ENCODE data around the gene MBD5.

Gene MBD5

DNA sequence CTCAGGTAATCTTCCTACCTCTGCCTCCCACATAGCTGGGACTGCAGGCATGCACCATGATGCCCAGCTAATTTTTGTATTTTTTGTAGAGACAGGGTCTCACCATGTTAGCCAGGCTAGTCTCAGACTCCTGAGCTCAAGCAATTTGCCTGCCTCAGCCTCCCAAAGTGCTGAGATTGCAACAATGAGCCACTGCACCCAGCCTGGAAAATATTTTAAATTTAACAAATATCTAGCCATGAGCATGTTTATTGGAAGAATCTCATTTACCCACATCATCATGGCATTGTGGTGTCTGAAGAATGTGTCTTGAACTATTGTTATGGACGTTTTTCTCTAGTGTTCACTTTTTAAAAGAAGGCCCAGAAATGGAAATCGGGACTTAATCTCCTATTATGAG, 231.8 kb downstream of the MBD5 start:
- TF ChIP-seq GATA3 (IDR thresholded peaks at IDR 0.05; ENCODE audit: low read depth, low read length), result no peak
- no peak for TF ChIP-seq GATA2 (IDR thresholded peaks at IDR 0.05; ENCODE audit: low read depth, low read length)

DNA sequence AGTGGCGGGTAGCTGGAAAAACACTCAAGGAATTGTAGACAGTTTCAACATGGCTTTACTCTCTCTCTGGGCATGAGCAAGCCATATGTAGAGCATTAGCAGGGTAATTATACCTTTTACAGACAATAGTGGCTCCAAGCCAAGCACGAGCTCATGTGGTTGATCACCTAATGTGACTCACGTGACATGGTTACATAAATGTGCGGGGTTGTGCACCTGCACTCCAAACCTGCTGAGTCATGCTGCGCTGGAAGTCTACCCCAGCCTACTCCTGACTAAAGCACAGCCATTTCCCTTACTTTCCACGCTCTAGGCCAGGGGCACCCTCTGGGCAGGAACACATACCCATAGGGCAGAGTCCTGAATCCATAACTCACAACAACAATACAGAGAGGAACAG, 232.8 kb downstream of the MBD5 start:
- no peak for TF ChIP-seq GATA2 (IDR thresholded peaks at IDR 0.05; ENCODE audit: low read depth, low read length)
- no peak for TF ChIP-seq GATA3 (IDR thresholded peaks at IDR 0.05; ENCODE audit: low read depth, low read length)

DNA sequence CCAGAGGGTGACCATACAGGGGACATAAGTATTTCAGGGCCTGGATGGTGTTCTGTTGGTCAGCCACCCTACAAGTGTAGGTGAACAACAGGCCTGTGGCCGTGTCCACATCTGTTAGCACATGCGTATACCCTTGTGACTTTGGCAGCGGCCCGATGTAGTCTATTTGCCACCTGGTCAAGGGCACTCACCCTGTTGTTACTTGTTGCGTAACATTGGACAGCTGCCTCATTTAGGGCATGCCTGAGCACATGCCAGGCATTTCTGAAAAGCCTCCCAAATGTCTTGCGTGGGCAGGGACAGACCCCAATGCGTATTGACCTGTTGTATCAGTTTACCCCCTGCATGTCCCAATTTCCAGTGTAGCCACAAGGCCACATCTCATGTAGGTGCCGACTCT, 235.0 kb downstream of the MBD5 start:
- TF ChIP-seq GATA2 (IDR thresholded peaks at IDR 0.05; ENCODE audit: low read depth, low read length), result no peak
- TF ChIP-seq GATA3 (IDR thresholded peaks at IDR 0.05; ENCODE audit: low read depth, low read length), result no peak

DNA sequence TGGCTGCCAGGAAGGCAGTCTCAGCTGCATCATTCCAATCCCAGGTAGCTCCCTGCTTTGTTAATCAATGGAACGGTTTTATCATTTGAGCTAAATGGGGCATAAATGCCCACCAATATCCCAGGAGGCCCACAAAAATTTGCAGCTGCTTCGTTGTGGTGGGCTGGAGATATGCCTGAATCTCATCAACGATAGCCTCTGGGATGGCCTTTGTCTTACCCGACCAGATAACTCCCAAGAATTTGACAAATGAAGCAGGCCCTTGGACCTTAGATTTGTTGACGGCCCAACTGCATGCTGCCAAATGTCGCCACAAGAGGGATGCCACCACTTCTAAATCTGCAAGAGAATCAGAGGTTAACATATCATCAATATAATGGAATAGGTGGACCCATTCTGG, 236.4 kb downstream of the MBD5 start:
- TF ChIP-seq GATA2 (IDR thresholded peaks at IDR 0.05; ENCODE audit: low read depth, low read length) (no peak), GATA3 (IDR thresholded peaks at IDR 0.05; ENCODE audit: low read depth, low read length) (no peak)

DNA sequence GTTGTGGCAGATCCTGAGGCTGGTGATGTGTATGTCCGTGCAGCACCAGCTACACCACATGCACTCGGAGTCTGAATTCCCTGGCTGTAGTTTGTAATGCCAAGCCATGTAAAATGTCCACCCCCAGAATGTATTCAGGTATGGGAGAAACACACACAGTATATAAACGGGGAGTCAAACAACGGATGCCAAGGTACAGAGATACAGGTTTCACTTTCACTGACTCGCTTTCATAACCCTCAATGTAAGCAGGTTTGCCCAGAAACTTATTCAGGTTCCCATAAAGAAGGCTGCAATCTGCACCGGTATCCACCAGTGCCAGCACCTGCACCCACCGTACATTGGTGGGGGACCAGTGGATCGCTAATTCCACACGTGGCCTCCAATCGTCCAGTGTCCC, 237.2 kb downstream of the MBD5 start:
- TF ChIP-seq GATA3 (IDR thresholded peaks at IDR 0.05; ENCODE audit: low read depth, low read length) (no peak), GATA2 (IDR thresholded peaks at IDR 0.05; ENCODE audit: low read depth, low read length) (no peak)

DNA sequence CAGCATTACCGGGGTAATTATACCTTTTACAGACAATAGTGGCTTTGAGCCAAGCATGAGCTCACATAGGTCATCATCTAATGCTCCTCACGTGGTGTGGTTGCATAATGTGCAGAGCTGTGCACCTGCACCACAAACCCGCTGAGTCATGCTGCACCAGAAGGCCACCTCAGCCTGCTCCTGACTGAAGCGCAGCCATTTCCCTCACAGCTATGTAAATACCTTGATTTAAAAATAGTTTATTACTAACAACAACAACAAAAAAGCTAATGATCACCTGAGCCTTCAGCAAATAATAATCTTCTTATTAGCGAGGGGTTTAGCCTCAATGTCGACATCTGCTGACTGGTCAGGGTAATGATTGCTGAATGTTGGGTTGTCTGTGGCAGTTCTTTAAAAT, 238.8 kb downstream of the MBD5 start:
- TF ChIP-seq GATA2 (IDR thresholded peaks at IDR 0.05; ENCODE audit: low read depth, low read length), result no peak
- TF ChIP-seq GATA3 (IDR thresholded peaks at IDR 0.05; ENCODE audit: low read depth, low read length), result no peak

DNA sequence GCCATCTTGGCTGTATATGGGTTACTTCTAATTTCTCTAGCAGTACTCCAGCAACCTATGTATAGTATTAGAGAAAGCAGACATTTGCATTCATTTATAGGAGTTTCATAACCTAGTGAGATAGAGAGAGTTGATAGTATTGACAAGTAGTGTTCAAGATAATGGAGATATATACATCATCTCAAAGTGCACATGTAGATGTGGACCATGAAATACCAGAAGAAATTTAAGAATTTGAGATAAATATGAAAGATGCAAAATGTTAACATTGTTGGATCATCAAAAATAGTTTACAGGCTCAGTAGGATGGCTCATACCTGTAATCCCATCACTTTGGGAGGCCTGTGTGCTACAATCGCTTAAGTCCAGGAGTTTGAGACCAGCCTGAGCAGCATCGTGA, 243.0 kb downstream of the MBD5 start:
- no peak for TF ChIP-seq GATA3 (IDR thresholded peaks at IDR 0.05; ENCODE audit: low read depth, low read length)
- no peak for TF ChIP-seq GATA2 (IDR thresholded peaks at IDR 0.05; ENCODE audit: low read depth, low read length)

DNA sequence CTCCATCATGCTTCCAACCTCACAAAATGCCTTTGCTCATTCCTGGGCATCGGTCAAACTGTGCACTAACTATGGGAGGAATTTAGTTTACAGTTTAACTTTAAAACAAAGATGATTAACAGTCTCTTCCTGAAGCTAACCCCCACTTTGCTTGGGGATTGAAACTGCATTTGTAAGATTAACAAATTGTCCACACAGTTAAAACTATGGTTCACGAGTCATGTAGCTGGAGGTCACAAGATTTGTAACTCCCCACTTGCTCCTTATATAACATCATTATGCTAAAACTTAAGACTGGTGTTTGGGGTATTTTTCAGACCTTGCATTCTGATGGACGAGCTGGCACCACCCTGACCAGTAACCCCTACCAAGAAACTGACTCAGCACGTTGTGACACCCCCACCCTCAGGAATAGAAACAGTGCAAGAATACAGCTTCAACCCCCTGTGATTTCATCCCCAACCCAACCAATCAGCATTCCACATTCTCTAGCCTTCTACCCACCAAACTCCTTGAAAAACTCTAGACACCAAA, 252.3 kb downstream of the MBD5 start:
- no peak for TF ChIP-seq GATA3 (IDR thresholded peaks at IDR 0.05; ENCODE audit: low read depth, low read length)
- no peak for TF ChIP-seq GATA2 (IDR thresholded peaks at IDR 0.05; ENCODE audit: low read depth, low read length)

DNA sequence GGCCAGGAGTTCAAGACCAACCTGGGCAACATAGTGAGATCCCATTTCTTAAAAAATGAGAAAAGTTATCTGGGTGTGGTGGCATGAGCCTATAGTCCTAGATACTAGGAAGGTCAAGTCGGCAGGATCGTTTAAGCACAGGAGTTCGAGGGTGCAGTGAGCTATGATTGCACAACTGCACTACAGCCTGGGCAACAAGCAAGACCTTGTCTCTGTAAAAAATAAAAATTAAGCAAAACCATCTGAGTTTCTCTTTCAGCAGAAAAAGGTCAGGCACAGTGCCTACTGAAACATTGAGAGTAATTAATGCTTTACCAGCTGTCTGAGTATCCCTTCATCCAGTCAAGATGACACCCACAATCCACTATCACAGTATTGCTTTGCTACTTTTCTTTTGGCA, 258.3 kb downstream of the MBD5 start:
- TF ChIP-seq GATA2 (IDR thresholded peaks at IDR 0.05; ENCODE audit: low read depth, low read length) (no peak), GATA3 (IDR thresholded peaks at IDR 0.05; ENCODE audit: low read depth, low read length) (no peak)

DNA sequence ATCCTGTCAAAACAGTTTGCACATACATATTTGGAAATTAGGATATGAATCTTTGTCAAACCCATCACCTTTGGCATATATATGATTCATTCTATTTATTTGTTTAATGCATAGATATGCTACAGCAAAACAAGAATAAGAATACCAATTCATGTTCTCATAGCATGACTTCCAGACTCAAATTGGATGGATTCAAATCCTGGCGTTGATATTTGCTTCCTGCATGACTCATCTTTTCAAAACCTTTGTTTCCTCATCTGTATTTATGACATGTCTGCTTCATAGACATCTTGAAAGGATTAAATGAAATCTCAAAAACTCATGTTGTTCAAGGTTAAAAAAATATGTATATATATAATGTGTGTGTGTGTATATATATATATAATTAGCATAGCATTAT, 261.3 kb downstream of the MBD5 start:
- no peak for TF ChIP-seq GATA2 (IDR thresholded peaks at IDR 0.05; ENCODE audit: low read depth, low read length)
- TF ChIP-seq GATA3 (IDR thresholded peaks at IDR 0.05; ENCODE audit: low read depth, low read length), result no peak

DNA sequence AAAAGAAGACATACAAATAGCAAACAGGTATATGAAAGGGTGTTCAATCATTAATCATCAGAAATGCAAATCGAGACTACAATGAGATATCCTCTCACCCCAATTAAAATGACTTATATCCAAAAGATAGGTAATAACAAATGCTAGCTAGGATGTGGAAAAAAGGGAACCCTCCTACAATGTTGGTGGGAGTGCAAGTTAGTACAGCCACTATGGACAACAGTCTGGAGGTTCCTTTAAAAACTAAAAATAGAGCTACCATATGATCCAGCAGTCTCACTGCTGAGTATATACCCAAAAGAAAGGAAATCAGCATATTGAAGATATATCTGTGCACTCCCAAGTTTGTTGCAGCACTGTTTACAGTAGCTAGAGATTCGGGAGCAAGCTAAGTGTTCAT, 271.5 kb downstream of the MBD5 start:
- no peak for TF ChIP-seq GATA3 (IDR thresholded peaks at IDR 0.05; ENCODE audit: low read depth, low read length)
- no peak for TF ChIP-seq GATA2 (IDR thresholded peaks at IDR 0.05; ENCODE audit: low read depth, low read length)

DNA sequence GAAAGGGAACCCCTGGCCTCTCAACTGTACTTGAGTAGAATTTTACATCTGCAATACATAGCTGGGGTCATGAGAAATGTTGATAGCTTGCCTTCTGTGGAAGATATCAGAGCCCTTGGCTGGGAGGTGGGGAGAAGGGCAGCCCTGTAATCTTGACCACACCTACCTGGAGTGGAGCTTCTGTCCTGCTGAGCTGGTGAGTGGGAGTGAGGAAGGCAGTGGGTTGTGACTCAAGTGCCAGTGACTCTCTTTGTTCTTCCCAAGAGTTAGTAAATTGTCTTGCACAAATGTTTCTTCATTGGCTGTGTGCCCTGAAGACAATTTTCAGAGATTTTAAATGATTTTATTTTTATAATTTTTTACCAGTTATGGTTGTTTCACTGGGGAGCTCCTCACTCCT, 277.3 kb downstream of the MBD5 start:
- no peak for TF ChIP-seq GATA2 (IDR thresholded peaks at IDR 0.05; ENCODE audit: low read depth, low read length)

DNA sequence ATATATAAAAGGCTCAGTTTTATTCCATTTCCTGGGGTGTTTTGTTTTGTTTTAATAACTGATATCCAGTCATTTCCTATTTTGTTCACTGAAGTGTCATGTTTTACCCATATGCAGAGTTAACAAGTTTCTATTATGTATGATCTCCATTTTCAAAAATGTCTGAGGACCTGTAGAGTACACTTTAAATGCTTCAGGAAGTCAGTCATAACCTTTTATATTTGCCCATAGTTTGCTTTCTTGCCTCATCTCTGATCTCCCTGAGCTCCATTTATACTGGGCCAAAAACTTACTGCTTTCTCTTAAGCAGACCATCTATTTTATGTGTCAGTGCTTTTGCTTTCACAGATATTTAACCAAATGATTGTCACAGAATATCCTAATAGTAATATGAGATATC, 278.7 kb downstream of the MBD5 start:
- no peak for TF ChIP-seq GATA2 (IDR thresholded peaks at IDR 0.05; ENCODE audit: low read depth, low read length)
- no peak for TF ChIP-seq GATA3 (IDR thresholded peaks at IDR 0.05; ENCODE audit: low read depth, low read length)

DNA sequence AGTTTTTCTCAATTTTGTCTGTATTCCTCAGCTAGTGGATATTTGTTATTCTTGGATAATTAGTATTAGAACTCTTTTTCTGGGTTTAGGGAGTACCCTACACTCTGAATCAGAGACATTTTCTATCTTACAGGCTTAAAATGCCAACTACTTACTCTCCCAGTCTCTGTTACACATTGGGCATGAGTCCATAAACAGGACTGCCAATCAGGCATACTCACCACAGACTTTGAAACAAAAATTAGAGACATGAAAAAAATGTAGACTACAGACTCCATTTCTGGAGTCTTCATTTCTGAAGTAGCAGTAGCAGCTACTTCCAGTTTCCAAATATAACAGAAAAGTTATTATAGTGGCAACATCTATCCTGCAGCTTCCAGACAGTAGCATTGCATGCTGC, 279.7 kb downstream of the MBD5 start:
- no peak for TF ChIP-seq GATA2 (IDR thresholded peaks at IDR 0.05; ENCODE audit: low read depth, low read length)
- TF ChIP-seq GATA3 (IDR thresholded peaks at IDR 0.05; ENCODE audit: low read depth, low read length), result no peak

DNA sequence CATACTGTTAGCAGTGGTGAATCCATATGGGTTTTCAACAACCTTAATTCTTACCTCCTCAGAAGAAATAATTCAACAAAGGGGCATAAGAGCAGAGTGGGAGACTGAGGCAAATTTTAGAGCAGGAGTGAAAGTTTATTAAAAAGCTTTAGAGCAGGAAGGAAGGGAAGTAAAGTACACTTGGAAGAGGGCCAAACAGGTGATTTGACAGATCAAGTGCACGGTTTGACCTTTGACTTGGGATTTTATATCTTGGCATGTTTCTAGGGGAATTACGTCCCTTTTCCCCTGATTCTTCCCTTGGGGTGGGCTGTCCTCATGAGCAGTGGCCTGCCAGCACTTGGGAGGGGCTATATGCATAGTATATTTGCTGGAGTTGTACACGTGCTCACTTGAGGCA, 280.5 kb downstream of the MBD5 start:
- TF ChIP-seq GATA2 (IDR thresholded peaks at IDR 0.05; ENCODE audit: low read depth, low read length) (no peak), GATA3 (IDR thresholded peaks at IDR 0.05; ENCODE audit: low read depth, low read length) (no peak)

DNA sequence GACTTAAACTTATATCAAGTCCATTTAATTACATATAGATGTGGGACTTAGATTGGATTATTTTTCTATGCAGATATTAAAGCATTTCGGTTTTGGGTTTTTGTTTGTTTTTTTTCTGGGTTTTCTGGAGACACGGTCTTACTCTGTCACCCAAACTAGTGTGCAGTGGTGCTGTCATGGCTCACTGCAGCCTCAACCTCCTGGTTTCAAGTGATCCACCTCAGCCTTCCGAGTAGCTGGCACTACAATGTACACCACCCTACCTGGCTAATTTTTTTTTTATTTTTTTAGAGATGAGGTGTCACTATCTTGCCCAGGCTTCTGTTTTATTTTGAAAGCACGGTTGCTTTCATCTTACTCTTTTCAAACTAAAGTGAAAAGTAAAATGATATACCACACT, 281.6 kb downstream of the MBD5 start:
- no peak for TF ChIP-seq GATA2 (IDR thresholded peaks at IDR 0.05; ENCODE audit: low read depth, low read length)
- no peak for TF ChIP-seq GATA3 (IDR thresholded peaks at IDR 0.05; ENCODE audit: low read depth, low read length)

Measured in SH-SY5Y (cell line).